HG02798 (cell line): ENCODE results near the gene KRT83.

ENCODE experiments used
- ATAC-seq: cut with Tn5 transposase; IDR thresholded peaks from one replicate; pipeline ENCODE4 v1.9.1; 2021; ENCODE audit warnings: mild to moderate bottlenecking; ENCODE audit not compliant: unreplicated experiment, poor library complexity

Gene KRT83

DNA sequence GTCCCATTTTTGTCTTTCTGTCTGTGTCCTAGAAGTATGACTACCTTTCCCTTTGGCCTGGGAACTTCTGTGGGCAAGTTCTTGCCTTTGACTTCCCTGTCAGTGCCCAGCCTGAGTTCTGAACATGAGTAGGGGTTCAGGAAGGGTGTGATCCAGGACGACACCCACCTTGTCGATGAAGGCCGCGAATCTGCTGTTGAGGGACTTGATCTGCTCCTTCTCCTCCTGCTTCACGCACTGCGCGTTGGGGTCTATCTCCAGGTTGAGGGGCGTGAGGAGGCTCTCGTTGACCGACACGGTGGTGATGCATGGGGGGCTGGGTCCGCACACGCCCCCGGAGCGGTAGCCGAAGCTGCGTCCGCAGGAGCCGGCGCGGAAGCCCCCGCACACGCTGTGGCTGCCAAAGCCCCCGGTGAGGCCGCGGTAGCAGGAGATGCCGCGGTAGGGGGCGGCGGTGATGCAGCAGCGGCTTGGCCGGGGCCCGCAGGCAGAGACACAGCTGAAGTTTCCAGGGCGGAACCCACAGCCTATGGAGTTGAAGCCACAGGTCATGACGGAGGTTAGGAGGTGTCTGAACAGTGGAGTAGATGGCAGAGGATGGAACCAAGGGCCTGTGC lies at the start of gene KRT83:
Gene KRT83 (minus strand): TSS at position 615 of the 617 bp plus-strand sequence. CDS start 63 bp downstream, at position 552.
- no peak for ATAC-seq

DNA sequence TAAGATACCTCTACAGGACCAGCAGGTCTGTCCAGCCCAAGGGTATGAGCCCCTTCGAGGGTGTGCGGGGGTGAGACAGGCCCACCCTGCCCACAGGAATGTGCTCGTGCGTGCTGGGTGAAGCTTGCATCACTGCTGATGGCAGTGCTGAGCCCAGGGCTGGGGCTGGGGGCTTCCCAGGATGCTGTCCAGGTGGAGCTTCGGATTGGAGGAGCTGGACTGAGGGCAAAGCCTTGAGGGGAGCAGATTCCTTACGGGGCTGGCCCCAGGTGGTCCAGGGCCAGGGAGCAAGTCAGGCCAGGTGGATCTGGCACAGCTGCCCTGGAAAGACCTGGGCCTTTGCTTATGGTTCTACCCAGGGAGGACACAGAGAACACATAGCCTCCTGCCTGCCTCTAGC lies 48.6 kb upstream of the KRT83 start:
- no peak for ATAC-seq

DNA sequence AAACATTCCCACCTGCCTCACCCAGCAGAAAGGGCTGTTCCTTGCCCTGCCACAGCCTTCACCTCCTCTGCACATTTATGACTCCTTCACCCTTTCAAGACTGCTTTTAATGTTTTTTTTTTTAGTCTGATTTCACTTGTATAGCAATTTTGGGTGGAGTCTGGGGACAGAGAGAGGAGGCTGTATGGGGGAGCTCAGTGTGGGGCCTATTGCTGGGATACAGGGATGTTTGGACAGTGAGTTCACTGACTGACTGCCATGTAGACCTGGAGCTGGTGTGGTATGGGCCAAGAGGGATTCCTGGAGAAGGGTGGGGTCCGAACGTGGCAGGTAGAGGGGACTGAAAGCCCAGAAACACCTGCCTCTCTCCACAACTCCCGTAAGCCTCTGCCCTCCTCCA lies 48.0 kb upstream of the KRT83 start:
- ATAC-seq = no peak

DNA sequence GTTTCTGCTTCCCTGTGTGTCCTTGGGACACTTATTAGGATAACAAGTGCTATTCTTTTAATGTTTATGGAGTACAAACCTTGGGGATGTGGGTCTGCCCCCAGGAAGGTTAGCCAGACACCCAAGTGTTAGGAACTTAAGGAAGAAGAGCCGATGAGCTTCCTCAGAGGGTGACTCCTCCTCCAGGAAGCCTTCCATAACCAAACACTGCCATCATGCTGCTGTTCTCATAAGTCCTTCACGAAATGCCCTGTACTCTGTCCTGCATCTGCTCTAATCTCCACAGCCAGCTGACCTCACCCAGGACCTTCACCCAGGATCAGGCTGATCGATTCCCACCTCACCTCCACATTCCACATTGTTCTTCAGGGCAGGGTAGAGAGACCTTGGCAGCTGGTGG lies 47.3 kb upstream of the KRT83 start:
- ATAC-seq = no peak

DNA sequence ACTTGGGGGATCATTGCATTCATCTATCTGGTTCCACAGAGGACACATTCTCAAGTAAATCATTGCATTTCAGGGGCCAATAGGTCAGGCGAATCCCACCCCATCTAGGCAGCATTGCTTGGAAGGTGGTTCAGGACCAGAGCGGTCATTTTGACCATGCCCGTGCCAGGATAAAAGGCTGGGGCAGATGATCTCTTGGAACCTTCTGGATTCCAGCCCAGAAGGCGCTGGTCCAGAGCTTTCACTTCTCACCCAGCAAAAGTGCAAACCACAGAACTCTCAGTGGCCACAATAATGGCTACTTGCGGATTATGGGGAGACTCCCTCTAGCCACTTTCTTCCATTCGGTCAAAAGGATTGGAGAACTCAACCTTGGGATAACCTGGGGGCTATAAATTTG lies 46.7 kb upstream of the KRT83 start:
- no peak for ATAC-seq

DNA sequence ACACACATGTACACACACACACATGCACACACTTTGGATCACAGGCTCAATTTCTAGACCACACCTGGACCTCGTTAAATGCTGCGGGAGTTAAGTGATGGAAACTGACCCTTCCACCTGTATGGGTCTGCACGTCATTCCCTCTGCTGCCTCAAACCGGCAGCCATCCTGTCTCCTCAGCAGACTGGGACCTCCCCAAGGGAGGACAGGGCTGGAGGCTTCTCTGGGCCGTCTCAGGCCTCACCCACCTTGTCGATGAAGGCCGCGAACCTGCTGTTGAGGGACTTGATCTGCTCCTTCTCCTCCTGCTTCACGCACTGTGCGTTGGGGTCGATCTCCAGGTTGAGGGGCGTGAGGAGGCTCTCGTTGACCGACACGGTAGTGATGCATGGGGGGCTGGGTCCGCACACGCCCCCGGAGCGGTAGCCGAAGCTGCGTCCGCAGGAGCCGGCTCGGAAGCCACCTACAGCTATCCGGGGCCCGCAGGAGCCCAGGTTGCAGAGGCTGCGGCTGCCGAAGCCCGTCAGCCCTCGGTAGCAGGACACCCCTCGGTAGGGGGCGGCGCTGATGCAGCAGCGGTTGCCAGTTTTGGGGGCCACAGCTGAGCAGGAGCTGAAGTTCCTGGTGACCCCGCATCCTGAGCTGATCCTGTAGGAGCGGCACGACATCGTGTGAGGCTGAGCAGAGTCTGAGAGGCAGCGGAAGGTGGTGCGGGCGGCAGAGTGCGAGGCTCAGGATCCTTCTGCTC lies 45.7 kb upstream of the KRT83 start, which contains the start of gene KRT85:
Gene KRT85 (minus strand): TSS at position 744 of the 748 bp plus-strand sequence. CDS start 76 bp downstream, at position 668.
- no peak for ATAC-seq

DNA sequence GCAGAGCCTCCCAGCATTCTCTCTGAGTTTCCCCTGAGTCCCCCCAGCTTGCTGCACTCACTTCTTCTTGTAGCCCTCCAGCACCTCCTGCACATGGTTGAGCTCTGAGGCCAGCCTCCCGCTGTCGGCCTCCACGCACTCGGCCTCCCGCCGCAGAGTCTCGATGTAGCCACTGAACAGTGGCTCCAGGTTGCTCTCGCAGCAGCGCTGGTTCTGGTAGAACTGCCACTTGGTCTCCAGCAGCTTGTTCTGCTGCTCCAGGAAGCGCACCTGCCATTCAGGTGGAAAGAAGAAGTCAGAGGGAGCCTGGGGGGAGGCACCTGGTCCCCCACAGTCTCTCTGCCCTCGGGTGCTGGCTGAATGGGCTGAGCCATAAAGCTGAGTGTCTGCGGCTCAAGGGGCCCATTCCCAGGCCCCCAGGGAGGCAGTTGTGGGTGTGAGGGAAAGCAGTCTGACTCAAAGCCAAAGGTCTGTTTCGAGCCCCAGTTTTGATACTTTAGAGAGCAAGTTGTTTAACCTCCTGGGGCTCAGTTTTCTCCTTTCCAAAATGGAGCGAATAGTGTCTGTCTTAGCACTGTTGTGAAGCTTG lies 43.8 kb upstream of the KRT83 start:
- ATAC-seq = no peak

DNA sequence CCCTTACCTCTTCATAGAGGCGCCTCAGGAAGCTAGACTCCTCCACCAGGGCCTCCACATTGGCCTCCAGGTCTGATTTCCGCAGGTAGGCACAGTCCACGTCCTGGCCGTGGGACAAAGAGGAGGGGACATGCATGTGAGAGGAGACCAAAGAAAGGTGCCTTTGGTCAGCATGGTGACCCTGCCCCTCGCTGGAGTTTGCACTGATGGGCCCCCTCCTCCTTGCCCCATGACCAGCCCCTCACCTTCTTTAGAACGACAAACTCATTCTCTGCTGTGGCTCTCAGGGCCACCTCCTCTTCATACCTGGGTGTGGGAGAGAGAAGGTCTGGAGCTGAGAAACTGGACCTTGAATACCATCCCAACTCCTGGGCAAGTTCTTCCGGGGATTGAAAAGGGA lies 42.9 kb upstream of the KRT83 start:
- no peak for ATAC-seq

DNA sequence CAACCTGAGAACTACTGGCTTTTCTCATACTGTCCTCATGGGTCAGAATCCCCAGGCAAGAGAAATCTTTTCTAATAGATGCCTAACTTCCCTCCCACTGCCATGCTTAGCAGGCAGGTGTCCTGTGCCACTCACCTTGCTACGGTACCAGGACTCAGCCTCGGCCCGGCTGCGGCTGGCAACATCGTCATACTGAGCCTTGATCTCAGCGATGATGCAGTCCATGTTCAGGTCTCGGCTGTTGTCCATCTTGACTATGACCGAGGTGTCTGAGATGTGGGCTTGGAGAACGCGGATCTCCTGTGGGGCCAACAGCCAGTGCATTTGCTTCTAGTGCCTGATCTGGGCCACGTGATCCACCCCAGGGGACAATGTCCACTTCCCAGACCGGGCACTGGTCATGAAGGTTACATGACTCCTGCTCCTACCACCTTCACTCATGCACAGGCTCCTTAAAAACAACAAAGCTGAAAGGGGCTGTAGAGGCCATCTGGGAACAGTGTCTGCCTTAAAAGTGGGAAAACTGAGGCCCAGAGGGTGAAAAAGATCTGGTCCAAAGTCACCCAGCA lies 42.0 kb upstream of the KRT83 start:
- no peak for ATAC-seq

DNA sequence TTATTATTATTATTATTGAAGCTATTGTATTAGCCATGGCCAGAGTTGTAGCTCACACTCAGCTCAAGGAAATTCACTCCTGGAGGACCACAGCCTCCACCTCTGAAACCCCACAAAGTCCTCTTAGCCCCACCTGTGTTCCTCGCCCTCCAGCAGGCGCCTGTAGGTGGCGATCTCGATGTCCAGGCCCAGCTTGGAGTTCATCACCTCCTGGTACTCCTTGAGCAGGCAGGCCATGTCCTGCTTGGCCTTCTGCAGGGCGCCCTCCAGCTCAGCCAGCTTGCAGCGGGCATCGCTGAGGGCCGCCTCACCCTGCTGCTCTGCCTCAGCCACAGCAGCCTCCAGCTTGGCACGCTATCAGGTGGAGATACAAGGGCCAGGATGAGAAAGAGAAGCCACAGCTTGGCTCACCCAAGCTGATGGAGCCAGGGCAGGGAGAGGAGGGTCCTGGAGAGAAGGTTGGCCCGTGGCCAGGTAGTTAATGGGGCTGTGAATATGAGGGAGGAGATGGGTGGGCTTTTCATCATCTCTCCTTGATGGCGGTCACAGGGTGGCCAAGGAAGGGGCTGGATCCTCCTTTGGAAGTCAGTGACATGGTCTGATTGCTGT lies 41.0 kb upstream of the KRT83 start:
- ATAC-seq = no peak

DNA sequence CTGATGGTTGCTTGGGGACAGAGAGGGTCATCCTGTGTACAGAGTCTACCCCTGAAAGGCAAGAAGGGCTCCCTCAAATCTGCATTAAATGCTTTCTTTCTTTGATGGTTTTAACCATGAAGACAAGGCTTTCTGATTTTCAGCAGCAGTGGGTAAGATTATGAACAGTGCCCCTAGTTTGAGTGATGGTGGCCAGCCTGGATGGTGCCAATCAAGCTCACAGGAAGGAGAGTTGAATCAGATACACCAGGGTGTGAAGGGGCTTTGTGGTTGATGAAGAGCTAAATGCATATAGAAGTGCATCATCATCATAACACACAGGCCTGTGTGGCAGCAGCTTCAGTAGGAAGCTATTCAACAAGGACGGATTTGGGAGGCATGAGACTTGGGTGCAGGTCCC lies 40.4 kb upstream of the KRT83 start:
- no peak for ATAC-seq

DNA sequence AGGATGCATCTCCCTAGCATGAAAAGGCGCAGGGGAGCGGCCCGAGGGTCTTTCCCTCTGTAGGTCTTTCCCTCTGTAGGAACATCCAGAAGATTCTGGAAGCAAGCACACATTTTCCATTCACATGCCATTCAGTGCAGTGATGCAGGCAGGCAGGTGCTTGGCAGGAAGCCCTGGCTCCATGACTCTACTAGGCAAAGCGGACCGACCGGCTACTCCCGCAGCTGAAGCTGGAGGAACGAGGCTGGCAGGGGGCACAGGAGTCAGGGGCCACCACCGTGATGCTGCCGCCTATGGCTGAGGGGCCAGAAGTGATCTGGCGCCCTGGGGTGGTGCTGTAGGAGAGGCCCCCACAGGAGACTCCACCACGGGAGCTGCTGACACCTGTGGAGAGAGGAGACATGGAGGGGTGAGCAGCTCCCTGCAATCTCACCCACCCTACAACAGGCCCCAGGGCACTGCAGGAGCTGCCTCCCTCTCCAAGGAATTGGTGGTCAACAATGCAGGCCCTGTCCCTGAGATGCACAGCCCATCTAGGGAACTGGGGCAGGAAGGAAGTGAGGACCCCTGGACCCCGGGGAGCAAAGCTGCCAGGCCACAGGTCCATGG lies 39.6 kb upstream of the KRT83 start:
- ATAC-seq = no peak

DNA sequence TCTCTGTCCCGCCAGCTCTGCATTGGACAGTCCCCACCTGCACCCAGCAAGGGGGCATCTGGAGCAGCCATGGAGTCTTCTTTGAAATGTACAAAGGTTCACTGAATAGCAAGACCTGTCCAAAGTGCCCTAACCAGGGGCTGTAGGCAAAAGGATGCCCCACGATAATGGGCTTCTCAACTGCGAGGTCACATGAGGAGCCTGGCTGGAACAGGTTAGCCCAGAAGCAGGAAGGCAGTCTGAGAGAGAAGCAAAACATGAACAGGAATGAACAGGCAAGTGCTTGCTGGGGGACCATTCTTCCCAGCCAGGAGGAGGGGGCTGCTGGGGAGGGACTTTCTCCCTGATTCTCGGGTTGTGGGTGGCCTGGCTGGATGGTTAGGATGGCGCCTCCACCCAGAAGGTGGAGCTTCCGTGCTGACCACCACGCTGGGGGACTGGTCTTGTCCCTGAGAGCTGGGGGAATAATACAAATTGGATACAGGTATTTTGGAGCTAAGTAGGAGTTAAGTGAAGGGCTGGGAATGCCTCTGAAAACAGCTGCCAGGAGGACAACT lies 39.0 kb upstream of the KRT83 start:
- no peak for ATAC-seq

DNA sequence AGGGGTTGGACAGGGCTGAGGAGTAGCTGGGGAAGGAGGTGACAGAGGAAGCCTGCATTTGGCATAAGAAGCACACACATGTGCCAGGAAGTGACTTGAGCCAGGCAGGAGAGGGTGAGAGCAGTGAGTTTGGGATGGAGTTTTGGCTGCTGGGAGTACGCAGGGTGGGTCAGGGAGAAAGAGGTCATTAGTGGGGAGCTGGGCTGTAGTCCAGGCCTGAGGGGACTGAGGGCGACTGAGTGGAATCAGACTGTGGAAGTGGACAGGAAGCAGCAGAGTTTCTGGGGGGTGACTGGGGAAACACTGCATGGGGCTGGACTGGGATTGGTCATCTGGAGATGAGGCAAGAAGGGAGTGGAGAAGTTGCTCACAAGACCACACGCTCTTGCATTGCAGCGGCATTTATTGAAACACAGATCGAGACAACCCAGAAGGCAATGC lies 38.4 kb upstream of the KRT83 start:
- ATAC-seq = no peak

DNA sequence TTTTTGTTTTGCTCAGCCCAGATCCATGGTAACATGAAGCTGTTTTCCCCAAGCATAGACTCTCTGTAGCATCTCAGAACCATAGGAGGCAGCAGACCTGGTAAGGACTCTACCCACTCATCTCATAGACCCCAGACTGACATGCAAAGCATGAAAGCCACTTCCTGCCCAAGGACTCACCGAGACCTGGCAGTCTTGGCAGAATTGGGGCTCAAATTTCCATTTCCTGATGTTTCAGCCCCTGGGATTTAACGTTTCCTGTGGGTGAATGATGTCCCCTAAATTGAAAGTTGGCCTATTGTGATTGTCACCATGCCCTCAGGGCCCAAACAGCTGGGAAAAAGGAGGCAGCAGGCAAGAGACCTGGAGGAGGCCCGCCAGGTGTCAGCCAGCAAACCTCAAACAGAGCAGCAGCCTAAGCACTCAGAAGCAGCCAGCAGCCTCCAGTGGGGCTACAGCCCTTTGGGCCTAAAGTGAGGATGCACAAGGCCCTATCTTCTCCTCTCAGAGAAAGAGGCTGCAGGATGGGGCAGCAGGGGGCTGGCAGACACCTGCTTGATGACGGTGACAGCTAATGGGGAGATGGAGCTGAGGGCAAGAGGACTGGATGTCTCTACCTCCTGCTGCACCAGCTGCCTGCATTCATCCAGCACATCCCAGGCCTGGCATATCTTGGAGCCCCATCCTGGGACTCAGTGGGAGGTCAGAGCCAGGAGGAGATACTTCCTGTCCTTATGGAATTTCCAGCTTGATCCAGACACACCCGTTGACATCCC lies 37.6 kb upstream of the KRT83 start:
- ATAC-seq = peak; percentile 86

DNA sequence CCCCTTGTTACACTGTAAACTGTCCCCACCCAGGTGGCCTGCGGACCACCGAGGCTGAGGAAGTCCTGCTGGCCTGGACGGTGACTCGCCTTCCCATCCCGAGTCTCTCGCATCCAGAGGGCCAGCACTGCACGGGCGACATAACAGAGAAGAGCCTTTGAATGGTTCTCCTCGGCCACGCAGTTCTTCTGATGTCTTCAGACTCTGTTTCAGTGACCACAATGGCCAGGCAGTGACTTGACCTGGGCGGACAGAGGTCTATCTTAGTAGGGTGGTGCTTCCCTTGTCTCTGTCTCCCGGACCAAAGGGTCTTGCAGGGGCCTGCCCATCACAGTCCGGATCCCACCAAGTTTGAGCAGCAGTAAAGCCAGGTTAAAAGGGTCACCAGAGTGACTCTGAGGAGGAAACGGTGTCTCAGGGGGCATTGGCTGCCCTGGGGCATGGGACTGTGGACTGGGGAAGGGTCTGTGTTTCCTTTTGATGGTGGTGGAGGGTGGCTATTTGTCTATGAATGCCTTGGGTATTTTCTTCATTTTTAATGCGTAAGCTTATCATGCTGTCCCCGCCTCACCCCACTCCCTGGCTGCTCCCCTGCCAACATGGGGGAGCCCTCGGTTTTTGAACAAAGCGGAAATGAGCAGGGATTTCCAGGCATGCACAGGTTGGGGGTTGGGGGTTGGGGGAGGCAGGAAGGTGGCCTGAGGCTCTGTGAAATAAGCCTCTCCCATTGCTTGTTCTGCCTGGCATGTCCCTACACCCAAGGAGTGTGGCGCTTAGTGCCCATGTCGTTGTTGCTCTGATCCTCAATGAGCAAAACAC lies 35.8 kb upstream of the KRT83 start:
- ATAC-seq = no peak

DNA sequence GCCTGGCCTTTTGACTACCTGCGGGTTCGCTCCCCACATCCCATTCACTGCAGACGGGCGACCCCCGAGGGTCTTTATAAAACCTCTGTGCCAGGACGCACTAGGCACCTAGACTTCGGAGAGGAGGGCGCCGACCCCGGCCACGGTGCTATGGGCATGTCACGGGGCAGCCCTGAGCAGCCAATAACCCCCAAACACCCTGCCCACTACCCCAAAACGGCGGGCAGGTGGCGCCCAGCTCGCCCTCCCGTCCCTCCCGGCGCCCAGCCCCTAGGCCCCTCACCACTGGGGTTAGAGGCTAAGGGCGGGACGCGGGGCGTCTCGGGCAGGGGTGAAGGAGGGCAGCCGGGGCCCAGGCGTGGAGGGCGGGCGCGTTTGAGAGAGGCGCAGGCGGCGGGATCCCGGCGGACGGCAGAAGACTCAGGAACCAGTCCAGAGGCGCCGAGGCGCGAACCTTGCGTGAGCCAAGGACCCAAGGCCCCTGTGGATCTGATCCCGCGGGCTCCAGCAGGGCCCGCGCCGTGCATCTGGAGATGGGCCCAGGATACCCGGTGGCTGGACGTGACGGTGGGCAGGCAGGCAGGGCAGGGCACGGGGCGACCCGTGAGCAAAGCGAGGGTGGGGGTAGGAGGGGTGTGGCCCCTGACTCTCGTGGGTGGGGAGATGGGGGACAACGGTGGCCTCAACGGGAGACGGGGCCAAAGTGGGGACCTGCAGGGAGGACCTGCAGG lies 35.0 kb upstream of the KRT83 start:
- no peak for ATAC-seq

DNA sequence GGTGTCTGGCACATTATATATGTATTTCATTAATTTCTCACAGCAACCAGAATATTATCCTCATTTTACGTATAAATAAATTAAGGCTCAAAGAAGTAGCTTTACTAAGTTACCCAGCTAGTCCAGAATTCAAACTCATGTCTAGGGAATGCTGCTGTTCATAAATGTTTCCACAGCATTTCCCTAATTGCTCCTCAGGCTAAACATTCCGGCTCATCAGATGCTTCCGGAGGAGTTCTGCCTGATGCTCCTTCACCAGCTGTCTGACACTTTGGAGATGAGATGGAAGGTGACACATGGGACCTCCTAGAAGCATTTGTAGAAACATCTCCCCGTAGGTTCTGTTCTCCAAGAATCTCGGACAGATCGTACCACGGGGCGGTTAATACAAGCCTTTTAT lies 34.0 kb upstream of the KRT83 start:
- ATAC-seq = no peak
